ENCODE measurements around the gene ZNF774. TPM values are rescaled to one million over a fixed set of nuclear protein-coding genes. Genes with fewer than 3 reads are reported as not detected.
A peak's percentile ranks its signal among the peaks of the same experiment; 100 is the strongest.

Gene ZNF774
- total RNA-seq, 1 donor from 2014 or later: 3.2 TPM

DNA sequence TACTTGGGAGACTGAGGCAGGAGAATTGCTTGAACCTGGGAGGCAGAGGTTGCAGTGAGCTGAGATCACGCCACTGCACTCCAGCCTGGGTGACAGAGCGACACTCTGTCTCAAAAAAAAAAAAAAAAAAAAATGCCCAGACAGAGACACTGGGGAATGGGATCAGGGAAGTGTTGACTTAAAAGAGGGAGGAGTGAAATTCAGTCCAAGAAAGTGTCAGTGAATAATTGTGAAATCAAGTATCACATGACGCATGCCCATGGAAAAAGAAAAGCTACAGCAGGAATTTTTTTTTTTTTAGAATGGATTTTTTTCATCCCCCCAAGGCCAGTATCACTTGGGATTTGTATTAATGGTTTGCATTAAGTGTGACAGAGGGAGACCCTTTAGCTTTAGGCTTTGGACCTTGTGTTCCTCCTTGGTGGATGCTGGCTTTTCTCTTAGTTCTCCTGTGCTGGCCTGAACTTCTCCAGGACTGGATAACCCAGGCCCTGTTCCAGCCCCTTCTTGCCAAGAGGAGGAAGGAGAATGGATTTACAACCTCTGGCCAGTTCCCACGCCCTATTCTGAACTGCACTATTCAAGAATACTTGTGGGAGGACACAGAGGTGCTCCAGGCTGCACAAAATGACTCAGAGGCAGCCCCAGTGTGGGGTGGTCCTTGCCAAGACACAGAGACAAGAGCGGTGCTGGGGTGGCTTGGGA is 36.7 kb upstream of the ZNF774 start:
- H3K4me1 Mint-ChIP-seq (ENCODE audit: low read depth): peaks cover 26% of the 10 kb centered on the region
- H3K27ac Mint-ChIP-seq (ENCODE audit: unreplicated experiment): peak overlapping the region; percentile 96
- no peak for DNase-seq (ENCODE audit: low spot score)
- H3K36me3 Mint-ChIP-seq (ENCODE audit: low read depth): no peaks in the 10 kb centered on the region
- peaks cover 4% of the 10 kb centered on the region for H3K27me3 Mint-ChIP-seq (ENCODE audit: low read depth)
- H3K9me3 Mint-ChIP-seq (ENCODE audit: low read depth): no peaks in the 10 kb centered on the region
- TF ChIP-seq CTCF (IDR thresholded peaks at IDR 0.05): no peak
- no peak overlapping the region for H3K4me3 Mint-ChIP-seq (ENCODE audit: unreplicated experiment)

DNA sequence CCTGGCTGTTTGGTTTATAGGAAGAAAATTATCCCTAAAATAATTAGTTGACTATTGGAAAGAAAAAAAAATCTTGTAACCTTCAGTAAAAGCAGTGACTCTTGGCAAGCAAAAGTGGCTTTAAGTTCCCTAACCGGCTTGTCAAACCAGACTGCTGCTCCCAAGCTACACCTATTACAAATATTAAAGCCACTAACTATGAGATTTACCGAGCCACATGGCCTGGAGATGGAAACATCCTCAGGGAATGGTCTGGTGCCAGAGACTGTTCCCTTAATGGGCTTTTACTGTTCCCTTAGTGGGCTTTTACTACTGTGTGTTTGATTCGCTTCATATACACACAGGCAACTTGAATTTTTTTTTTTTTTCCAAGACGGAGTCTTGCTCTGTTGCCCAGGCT is 35.9 kb upstream of the ZNF774 start:
- H3K4me1 Mint-ChIP-seq (ENCODE audit: low read depth): peaks cover 29% of the 10 kb centered on the region
- H3K9me3 Mint-ChIP-seq (ENCODE audit: low read depth): no peaks in the 10 kb centered on the region
- peak overlapping the region; percentile 96 for H3K27ac Mint-ChIP-seq (ENCODE audit: unreplicated experiment)
- peaks cover 4% of the 10 kb centered on the region for H3K27me3 Mint-ChIP-seq (ENCODE audit: low read depth)
- DNase-seq (ENCODE audit: low spot score): no peak
- no peaks in the 10 kb centered on the region for H3K36me3 Mint-ChIP-seq (ENCODE audit: low read depth)
- TF ChIP-seq CTCF (IDR thresholded peaks at IDR 0.05): no peak
- no peak overlapping the region for H3K4me3 Mint-ChIP-seq (ENCODE audit: unreplicated experiment)

GRCh38 chr15:90318591-90318990 is 33.5 kb upstream of the ZNF774 start:
- H3K36me3 Mint-ChIP-seq (ENCODE audit: low read depth): no peaks in the 10 kb centered on the region
- no peak overlapping the region for H3K4me3 Mint-ChIP-seq (ENCODE audit: unreplicated experiment)
- no peak overlapping the region for H3K27ac Mint-ChIP-seq (ENCODE audit: unreplicated experiment)
- H3K27me3 Mint-ChIP-seq (ENCODE audit: low read depth): no peaks in the 10 kb centered on the region
- DNase-seq (ENCODE audit: low spot score): no peak
- no peak for TF ChIP-seq CTCF (IDR thresholded peaks at IDR 0.05)
- H3K4me1 Mint-ChIP-seq (ENCODE audit: low read depth): peaks cover 29% of the 10 kb centered on the region
- H3K9me3 Mint-ChIP-seq (ENCODE audit: low read depth): no peaks in the 10 kb centered on the region

DNA sequence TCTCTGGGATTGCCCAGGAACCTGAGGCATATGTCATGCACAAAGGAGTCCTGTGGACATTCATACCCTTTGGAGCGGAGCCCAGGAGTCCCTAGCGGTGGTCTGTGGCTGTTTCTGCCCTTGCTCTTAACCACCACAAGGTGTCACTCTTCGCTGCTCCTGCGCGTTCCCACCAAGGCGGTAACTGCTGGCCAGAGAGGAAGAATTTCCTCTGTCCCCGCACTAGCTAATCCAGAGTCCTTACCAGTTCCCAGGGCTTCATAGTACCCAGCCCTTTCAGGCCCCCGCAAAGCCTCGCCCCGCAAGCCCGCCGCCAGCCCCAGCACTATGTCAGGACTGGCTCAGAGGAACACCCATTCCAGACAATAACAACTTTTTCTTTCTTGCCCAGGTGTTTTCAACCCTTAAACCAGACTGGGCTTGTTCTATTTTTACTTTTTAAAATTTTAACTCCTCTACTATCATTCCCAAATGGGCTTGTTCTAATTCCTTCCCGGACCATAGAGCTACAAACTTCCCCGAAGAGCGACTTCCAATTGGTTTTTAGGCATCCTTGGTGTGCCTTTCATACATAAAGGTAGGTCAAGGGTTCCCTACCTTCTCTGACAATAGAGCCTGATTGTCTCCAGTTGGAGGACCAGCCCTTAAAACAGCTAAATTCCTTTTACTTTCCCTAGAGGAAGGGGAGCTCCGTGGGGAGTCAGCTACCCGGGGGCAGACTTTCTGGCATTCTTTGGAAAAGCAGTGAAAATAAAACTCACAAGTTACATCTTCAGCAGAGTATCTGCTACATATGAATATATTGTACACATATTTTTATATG is 31.8 kb upstream of the ZNF774 start:
- peak overlapping the region; percentile 63 for H3K4me3 Mint-ChIP-seq (ENCODE audit: unreplicated experiment)
- no peaks in the 10 kb centered on the region for H3K27me3 Mint-ChIP-seq (ENCODE audit: low read depth)
- H3K27ac Mint-ChIP-seq (ENCODE audit: unreplicated experiment): peak overlapping the region; percentile 89
- no peaks in the 10 kb centered on the region for H3K36me3 Mint-ChIP-seq (ENCODE audit: low read depth)
- H3K9me3 Mint-ChIP-seq (ENCODE audit: low read depth): no peaks in the 10 kb centered on the region
- H3K4me1 Mint-ChIP-seq (ENCODE audit: low read depth): peaks cover 22% of the 10 kb centered on the region
- no peak for DNase-seq (ENCODE audit: low spot score)
- peak; percentile 99 for TF ChIP-seq CTCF (IDR thresholded peaks at IDR 0.05)

GRCh38 chr15:90320885-90321278 is 31.2 kb upstream of the ZNF774 start:
- no peak overlapping the region for H3K4me3 Mint-ChIP-seq (ENCODE audit: unreplicated experiment)
- no peaks in the 10 kb centered on the region for H3K9me3 Mint-ChIP-seq (ENCODE audit: low read depth)
- H3K4me1 Mint-ChIP-seq (ENCODE audit: low read depth): peaks cover 16% of the 10 kb centered on the region
- no peaks in the 10 kb centered on the region for H3K27me3 Mint-ChIP-seq (ENCODE audit: low read depth)
- H3K36me3 Mint-ChIP-seq (ENCODE audit: low read depth): no peaks in the 10 kb centered on the region
- no peak overlapping the region for H3K27ac Mint-ChIP-seq (ENCODE audit: unreplicated experiment)
- no peak for TF ChIP-seq CTCF (IDR thresholded peaks at IDR 0.05)
- no peak for DNase-seq (ENCODE audit: low spot score)

Measured in chondrocyte (in vitro differentiated cells).